Measurements from ENCODE around the gene ABHD17A.

Gene ABHD17A

DNA sequence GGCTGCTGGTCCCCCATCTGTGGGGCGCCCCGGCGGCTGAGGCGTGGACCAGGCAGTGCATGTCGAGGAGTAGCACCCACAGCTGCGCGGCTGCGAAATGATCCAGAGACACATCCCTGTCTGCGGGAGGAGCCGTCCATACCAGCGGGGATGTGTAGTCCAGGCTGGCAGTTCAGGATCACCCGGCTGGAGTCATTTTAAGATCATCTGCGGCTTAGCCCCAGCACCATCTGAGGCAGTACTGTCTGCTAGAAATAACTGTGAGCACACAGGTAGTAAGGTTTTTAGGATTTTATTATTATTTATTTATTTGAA lies 23.0 kb upstream of the ABHD17A start:
- Histone ChIP-seq H3K9ac (ENCODE audit: low read depth, low read length) (no peak overlapping the region), H3K4me3 (ENCODE audit: low read length) (no peak overlapping the region), H3K36me3 (ENCODE audit: insufficient read depth, low read depth, low read length) (peaks cover 3% of the 10 kb centered on the region)

DNA sequence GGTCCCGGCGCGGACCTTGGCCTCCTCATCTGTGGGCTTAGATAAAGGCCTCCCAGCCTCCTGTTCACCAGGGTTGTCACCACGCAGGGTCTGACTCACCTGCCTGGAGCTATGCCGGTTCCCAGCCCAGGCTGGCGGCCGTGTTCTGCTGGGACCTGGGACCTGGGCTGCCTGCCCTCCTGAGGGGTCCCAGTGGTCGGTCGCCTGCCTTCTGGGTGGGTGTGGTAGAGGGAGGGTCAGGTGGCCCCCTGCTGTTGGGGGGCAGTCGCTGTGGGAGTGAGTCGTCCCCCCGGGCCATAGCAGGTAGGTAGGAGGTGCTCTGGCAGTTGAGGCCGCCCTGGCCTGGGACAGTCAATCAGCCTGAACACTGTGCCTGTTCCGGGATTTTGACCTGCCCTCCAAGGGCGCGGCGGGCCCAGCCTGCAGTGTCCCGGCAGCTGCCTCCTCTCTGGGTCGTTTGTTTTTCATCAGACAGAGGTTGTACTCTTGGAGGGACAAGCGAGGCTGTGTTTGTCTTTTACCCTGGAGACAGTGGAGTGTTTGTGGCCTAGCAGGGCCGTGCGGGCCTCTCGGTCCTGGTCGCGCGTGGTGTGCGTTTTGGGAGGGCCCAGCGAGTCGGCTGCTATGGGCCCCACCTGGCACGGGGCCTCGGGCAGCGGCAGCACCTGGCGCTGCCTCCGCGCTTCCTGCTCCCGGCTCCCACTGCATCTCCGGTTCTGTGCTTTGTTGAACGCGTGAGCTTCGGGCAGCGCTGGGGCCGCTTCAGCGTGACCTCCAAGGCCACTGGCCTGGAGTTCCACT lies 22.5 kb upstream of the ABHD17A start:
- Histone ChIP-seq H3K4me1 (ENCODE audit: insufficient read depth, low read length) (no peaks in the 10 kb centered on the region; the same call in 1 of the 2 replicates), H3K27ac (ENCODE audit: low read length) (no peak overlapping the region), H3K36me3 (ENCODE audit: insufficient read depth, low read depth, low read length) (no peaks in the 10 kb centered on the region; the same call in 1 of the 2 replicates), H3K9me3 (ENCODE audit: insufficient read depth, low read depth, low read length) (no peaks in the 10 kb centered on the region), H3K4me3 (ENCODE audit: low read length) (no peak overlapping the region), H3K9ac (ENCODE audit: low read depth, low read length) (no peak overlapping the region), H3K27me3 (ENCODE audit: insufficient read depth, low read length) (no peaks in the 10 kb centered on the region)

More for the DNA sequence above, 23.0 kb upstream of the ABHD17A start:
- Histone ChIP-seq H3K4me1 (ENCODE audit: insufficient read depth, low read length) (no peaks in the 10 kb centered on the region; the same call in 1 of the 2 replicates), H3K27me3 (ENCODE audit: insufficient read depth, low read length) (no peaks in the 10 kb centered on the region), H3K9me3 (ENCODE audit: insufficient read depth, low read depth, low read length) (no peaks in the 10 kb centered on the region), H3K27ac (ENCODE audit: low read length) (no peak overlapping the region)

DNA sequence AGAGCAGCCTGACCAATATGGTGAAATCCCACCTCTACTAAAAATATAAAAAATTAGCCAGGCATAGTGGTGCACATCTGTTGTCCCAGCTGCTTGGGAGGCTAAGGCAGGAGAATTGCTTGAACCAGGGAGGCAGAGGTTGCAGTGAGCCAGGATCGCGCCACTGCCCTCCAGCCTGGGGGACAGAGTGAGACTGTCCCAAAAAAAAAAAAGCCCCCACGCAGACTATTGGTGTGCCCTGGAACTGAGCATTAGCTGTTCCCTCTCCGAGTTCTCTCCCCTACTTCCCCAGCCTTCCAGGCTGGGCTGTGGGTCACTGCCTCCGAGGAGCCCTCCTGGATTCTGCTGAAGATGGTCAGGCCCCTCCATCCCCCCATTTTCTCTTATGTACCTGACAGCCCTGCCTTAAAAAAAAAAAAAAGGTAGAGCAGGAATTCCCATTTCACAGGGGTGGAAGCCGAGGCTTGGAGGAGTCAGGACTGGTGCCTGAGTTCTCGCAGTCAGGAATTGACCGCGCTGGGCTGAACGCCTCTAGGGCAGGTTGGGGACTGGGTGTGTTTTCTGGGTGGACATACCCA lies 21.8 kb upstream of the ABHD17A start:
- Histone ChIP-seq H3K4me3 (ENCODE audit: low read length) (no peak overlapping the region), H3K9ac (ENCODE audit: low read depth, low read length) (no peak overlapping the region), H3K9me3 (ENCODE audit: insufficient read depth, low read depth, low read length) (no peaks in the 10 kb centered on the region), H3K27me3 (ENCODE audit: insufficient read depth, low read length) (no peaks in the 10 kb centered on the region), H3K36me3 (ENCODE audit: insufficient read depth, low read depth, low read length) (no peaks in the 10 kb centered on the region; the same call in 1 of the 2 replicates), H3K4me1 (ENCODE audit: insufficient read depth, low read length) (no peaks in the 10 kb centered on the region; the same call in 1 of the 2 replicates), H3K27ac (ENCODE audit: low read length) (no peak overlapping the region)

DNA sequence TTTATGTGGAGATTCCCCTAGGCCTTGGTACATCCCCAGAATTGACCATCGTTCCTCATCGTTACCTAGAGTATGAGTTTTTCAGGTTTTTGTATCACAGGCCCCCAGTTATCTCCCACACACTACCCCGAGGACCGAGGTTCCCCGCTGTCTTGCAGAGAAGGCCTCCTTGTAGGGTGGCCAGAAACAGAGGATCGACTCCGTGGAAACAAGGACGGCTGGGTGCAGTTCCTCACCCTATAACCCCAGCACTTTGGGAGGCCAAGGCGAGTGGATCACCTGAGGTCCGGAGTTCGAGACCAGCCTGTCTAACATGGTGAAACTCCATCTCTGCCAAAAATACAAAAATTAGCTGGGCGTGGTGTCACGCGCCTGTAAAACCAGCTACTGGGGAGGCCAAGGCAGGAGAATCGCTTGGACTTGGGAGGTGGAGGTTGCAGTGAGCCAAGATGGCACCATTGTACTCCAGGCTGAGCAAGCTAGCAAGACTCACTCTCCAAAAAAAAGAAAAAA lies 20.6 kb upstream of the ABHD17A start:
- Histone ChIP-seq H3K36me3 (ENCODE audit: insufficient read depth, low read depth, low read length) (no peaks in the 10 kb centered on the region), H3K27me3 (ENCODE audit: insufficient read depth, low read length) (no peaks in the 10 kb centered on the region), H3K27ac (ENCODE audit: low read length) (peak overlapping the region; percentile 50), H3K9ac (ENCODE audit: low read depth, low read length) (peak overlapping the region; percentile 73; the same call in 1 of the 2 replicates), H3K9me3 (ENCODE audit: insufficient read depth, low read depth, low read length) (no peaks in the 10 kb centered on the region), H3K4me3 (ENCODE audit: low read length) (peak overlapping the region; percentile 73), H3K4me1 (ENCODE audit: insufficient read depth, low read length) (no peaks in the 10 kb centered on the region; the same call in 1 of the 2 replicates)

DNA sequence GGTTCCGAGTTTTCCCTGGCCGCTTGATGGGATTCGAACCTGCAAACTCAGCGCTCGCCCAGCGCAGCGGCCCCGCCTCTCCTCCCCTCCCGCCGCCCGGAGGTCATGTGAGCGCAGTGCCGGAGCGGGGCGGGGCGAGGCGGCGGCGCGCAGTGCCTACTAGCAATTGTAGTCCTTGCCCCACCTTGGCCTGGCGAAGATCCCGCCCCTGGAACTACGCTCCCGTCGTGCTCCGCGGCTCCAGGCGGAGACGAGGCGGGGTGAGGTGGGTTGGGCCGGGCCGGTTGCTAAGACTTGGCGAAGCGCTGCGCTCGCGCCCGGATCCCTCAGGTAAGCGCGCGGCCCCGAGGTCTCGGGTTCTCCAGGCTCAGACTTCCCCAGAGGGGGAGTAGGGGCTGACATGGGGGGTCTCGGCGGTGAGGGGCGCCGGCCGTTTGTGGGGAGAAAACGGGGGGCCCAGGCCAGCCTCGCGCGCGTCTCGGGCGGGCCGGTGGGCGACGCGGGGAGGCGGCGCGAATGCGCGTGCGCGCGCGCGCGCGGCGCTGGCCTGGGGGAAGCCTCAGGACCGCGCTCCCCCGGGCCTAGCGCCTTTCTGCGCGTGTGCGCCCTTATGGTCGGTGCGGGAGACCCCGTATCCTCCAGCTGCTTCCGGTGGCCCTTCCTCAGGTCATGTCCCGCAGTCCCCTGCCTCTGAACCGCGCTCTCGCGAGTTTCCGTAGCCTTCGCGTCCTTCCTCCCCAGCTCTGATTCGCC lies 20.0 kb upstream of the ABHD17A start, which contains the start of the genes ADAT3 and SCAMP4:
Gene ADAT3 (plus strand): TSS at position 290 of the 753 bp plus-strand sequence. CDS start 6,649 bp downstream, outside the sequence.
Gene SCAMP4 (plus strand): TSS at position 290 of the 753 bp plus-strand sequence. CDS start 9,621 bp downstream, outside the sequence.
- Histone ChIP-seq H3K9me3 (ENCODE audit: insufficient read depth, low read depth, low read length) (no peaks in the 10 kb centered on the region), H3K27me3 (ENCODE audit: insufficient read depth, low read length) (no peaks in the 10 kb centered on the region), H3K4me1 (ENCODE audit: insufficient read depth, low read length) (no peaks in the 10 kb centered on the region; the same call in 1 of the 2 replicates), H3K9ac (ENCODE audit: low read depth, low read length) (peak within 1 kb of the TSS; percentile 73), H3K36me3 (ENCODE audit: insufficient read depth, low read depth, low read length) (no peaks in the 10 kb centered on the region), H3K4me3 (ENCODE audit: low read length) (peak within 1 kb of the TSS; percentile 73), H3K27ac (ENCODE audit: low read length) (peak within 1 kb of the TSS; percentile 50)

DNA sequence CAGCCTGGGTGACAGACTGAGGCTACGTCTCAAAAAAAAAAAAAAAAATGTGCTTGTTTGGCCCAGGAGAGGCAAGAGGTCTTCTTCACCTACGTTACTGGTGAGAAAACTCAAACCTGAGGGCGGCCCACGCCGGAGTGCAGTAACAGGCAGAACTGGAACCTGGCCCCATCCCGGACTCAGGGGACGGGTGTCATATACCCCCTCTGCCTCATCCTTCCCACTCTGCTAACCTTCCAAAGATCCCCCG lies 19.5 kb upstream of the ABHD17A start:
- H3K27ac ChIP-seq (ENCODE audit: low read length), result peak overlapping the region; percentile 3
- no peaks in the 10 kb centered on the region for H3K36me3 ChIP-seq (ENCODE audit: insufficient read depth, low read depth, low read length)
- H3K4me1 ChIP-seq (ENCODE audit: insufficient read depth, low read length), result no peaks in the 10 kb centered on the region; the same call in 1 of the 2 replicates
- H3K9me3 ChIP-seq (ENCODE audit: insufficient read depth, low read depth, low read length), result no peaks in the 10 kb centered on the region
- no peaks in the 10 kb centered on the region for H3K27me3 ChIP-seq (ENCODE audit: insufficient read depth, low read length)
- peak overlapping the region; percentile 73; the same call in 1 of the 2 replicates for H3K9ac ChIP-seq (ENCODE audit: low read depth, low read length)
- peak overlapping the region; percentile 52 for H3K4me3 ChIP-seq (ENCODE audit: low read length)

DNA sequence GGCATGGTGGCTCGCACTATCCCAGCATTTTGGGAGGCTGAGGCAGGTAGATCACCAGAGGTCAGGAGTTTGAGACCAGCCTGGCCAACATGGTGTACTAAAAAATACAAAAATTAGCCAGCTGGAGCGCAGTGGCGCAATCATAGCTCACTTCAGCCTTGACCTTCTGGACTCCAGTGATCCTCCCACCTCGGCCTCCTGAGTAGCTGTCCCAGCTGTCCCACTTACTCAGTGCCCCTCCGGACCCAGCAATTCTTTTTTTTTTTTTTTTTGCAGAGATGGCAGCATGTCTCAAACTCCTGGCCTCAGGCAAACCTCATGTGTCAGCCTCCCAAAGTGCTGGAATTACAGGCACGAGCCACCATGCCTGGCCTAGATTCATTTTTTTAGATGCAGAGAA lies 17.6 kb upstream of the ABHD17A start:
- Histone ChIP-seq H3K4me1 (ENCODE audit: insufficient read depth, low read length) (no peaks in the 10 kb centered on the region; the same call in 1 of the 2 replicates), H3K4me3 (ENCODE audit: low read length) (no peak overlapping the region), H3K27ac (ENCODE audit: low read length) (no peak overlapping the region)

DNA sequence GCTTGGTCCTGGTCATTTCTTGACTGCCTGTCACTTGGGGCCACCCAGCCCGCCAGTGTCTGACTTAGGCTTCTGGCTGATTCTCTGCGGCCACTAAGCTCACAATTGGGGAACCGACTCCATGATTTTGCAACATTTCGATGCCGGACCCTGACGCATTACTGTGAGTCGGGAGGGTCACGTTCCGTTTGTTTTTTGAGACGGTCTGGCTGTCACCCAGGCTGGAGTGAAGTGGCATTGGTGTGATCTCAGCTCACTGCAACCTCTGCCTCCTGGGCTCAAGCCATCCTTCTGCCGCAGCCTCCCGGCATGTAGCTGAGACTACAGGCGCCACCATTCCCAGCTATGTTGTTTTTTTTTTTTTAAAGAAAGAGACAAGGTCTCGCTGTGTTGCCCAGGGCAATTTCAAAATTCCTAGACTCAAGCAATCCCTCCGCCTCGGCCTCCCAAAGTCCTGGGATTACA lies 16.7 kb upstream of the ABHD17A start:
- Histone ChIP-seq H3K4me3 (ENCODE audit: low read length) (no peak overlapping the region), H3K4me1 (ENCODE audit: insufficient read depth, low read length) (no peaks in the 10 kb centered on the region; the same call in 1 of the 2 replicates), H3K27ac (ENCODE audit: low read length) (no peak overlapping the region), H3K9me3 (ENCODE audit: insufficient read depth, low read depth, low read length) (no peaks in the 10 kb centered on the region), H3K27me3 (ENCODE audit: insufficient read depth, low read length) (no peaks in the 10 kb centered on the region), H3K9ac (ENCODE audit: low read depth, low read length) (no peak overlapping the region), H3K36me3 (ENCODE audit: insufficient read depth, low read depth, low read length) (no peaks in the 10 kb centered on the region)

More for the DNA sequence above, 17.6 kb upstream of the ABHD17A start:
- Histone ChIP-seq H3K27me3 (ENCODE audit: insufficient read depth, low read length) (no peaks in the 10 kb centered on the region), H3K9me3 (ENCODE audit: insufficient read depth, low read depth, low read length) (no peaks in the 10 kb centered on the region), H3K36me3 (ENCODE audit: insufficient read depth, low read depth, low read length) (no peaks in the 10 kb centered on the region), H3K9ac (ENCODE audit: low read depth, low read length) (no peak overlapping the region)

DNA sequence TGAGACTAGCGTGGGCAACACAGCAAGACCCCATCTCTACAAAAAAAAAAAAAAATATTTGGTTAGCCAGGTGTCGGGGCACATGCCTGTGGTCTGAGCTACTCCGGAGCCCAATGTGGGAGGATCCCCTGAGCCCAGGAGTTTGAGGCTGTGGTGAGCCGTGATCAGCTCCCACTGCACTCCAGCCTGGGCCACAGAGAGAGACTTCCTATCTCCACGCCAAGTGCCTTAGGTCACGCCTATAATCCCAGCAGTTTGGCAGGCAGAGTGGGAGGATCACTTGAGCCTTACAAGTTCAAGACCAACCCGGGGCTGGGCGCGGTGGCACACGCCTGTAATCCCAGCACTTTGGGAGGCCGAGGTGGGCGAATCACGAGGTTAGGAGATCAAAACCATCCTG lies 11.2 kb upstream of the ABHD17A start:
- H3K4me1 ChIP-seq (ENCODE audit: insufficient read depth, low read length), result no peaks in the 10 kb centered on the region
- no peaks in the 10 kb centered on the region for H3K9me3 ChIP-seq (ENCODE audit: insufficient read depth, low read depth, low read length)
- no peak overlapping the region for H3K4me3 ChIP-seq (ENCODE audit: low read length)
- no peaks in the 10 kb centered on the region for H3K36me3 ChIP-seq (ENCODE audit: insufficient read depth, low read depth, low read length)
- H3K9ac ChIP-seq (ENCODE audit: low read depth, low read length), result no peak overlapping the region
- no peak overlapping the region for H3K27ac ChIP-seq (ENCODE audit: low read length)
- no peaks in the 10 kb centered on the region for H3K27me3 ChIP-seq (ENCODE audit: insufficient read depth, low read length)

DNA sequence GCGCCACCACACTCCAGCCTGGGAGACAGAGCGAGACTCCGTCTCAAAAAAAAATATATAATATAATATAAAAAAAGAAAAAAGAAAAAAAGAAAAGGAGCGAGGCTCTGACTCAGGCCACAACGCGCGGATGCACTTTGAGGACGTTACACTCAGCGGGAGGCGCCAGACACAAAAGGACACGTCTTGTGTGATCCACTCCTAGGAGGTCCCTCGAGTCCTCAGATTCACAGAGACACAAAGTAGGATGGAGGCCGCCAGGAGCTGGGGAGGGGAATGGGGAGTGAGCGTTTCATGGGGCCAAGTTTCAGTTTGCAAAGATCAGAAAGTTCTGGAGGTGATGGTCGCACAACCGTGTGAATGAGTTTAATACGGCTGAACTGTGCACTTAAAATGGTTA lies 8.5 kb upstream of the ABHD17A start:
- Histone ChIP-seq H3K9me3 (ENCODE audit: insufficient read depth, low read depth, low read length) (no peaks in the 10 kb centered on the region), H3K36me3 (ENCODE audit: insufficient read depth, low read depth, low read length) (no peaks in the 10 kb centered on the region), H3K4me1 (ENCODE audit: insufficient read depth, low read length) (no peaks in the 10 kb centered on the region), H3K9ac (ENCODE audit: low read depth, low read length) (no peak overlapping the region), H3K4me3 (ENCODE audit: low read length) (no peak overlapping the region), H3K27ac (ENCODE audit: low read length) (no peak overlapping the region), H3K27me3 (ENCODE audit: insufficient read depth, low read length) (no peaks in the 10 kb centered on the region)

DNA sequence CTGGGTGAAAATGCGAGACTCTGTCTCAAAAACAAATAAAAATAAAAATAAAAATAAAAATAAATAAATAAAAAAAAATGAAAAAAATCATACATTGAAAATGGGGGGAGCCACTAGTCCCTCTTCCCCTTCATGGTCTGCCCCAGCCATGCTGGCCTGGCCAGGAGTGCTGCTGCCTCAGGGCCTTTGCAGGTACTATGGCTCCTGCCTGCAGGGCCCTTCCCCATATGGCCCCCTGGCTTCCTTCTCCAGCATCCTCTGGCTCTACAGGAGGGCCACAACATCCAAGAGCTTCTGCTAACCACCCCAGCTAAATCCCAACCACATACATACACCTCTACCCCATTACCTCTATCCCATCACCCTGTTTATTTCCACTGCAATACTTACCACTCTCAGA lies 4.6 kb upstream of the ABHD17A start:
- Histone ChIP-seq H3K4me3 (ENCODE audit: low read length) (no peak overlapping the region), H3K9me3 (ENCODE audit: insufficient read depth, low read depth, low read length) (no peaks in the 10 kb centered on the region), H3K27ac (ENCODE audit: low read length) (no peak overlapping the region), H3K27me3 (ENCODE audit: insufficient read depth, low read length) (no peaks in the 10 kb centered on the region), H3K9ac (ENCODE audit: low read depth, low read length) (no peak overlapping the region), H3K4me1 (ENCODE audit: insufficient read depth, low read length) (no peaks in the 10 kb centered on the region), H3K36me3 (ENCODE audit: insufficient read depth, low read depth, low read length) (no peaks in the 10 kb centered on the region)
